T1000 (cell line): Measurements from ENCODE around the gene KIAA0040.

ENCODE experiments used
- DNase-seq: peaks from one replicate; lab custom pipeline; 2025; ENCODE audit warnings: mixed read lengths; lab: John Stamatoyannopoulos, UW

Gene KIAA0040

GRCh38 chr1:175171036-175171913 lies 21.3 kb downstream of the KIAA0040 start:
- no peak for DNase-seq

DNA sequence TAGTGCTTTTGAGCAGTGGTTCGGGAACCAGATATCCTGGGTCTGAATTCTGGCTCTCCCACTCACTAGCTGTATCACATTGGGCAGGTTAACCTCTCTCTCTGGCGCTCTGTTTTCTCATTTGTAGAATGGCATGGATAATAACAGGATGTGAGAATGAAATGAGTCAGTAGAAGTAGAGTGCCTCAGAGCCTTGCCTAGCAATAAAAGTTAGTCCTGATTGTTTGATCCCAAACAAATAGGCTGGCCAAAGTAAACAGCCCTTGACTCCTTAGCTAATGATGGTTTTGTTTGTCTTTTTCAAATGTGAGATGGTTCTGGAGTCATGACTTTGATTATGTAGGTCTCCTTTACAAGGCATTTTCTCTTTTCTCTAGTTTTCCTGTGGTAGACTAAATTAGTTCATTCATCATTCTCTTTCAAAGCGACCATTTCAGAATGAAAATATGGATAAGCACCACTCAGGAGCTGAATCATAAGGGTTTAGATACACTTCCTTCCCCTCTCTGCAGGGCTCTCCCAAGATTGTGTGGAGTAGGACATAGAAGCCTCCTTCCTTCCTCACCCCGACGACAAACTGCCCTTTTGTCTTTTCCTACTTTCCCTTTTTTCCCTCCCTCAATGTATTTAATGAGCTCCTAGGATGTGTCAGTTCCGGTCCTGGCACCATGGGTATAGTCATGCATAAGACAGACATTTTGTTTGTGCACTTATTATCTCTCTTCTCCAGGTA lies 23.1 kb downstream of the KIAA0040 start:
- no peak for DNase-seq

- no peak for DNase-seq
Measured at GRCh38 chr1:175168782-175169181, 23.8 kb downstream of the KIAA0040 start.

- no peak for DNase-seq
Measured at GRCh38 chr1:175167861-175168260, 24.7 kb downstream of the KIAA0040 start.

GRCh38 chr1:175166746-175167145 lies 25.8 kb downstream of the KIAA0040 start:
- no peak for DNase-seq

GRCh38 chr1:175164751-175165150 lies 27.8 kb downstream of the KIAA0040 start:
- no peak for DNase-seq

- no peak for DNase-seq
Measured at GRCh38 chr1:175163702-175164101, 28.9 kb downstream of the KIAA0040 start.

- DNase-seq = no peak
Measured at GRCh38 chr1:175162955-175163354, 29.6 kb downstream of the KIAA0040 start.

GRCh38 chr1:175158170-175158591 lies 34.4 kb downstream of the KIAA0040 start:
- no peak for DNase-seq

DNA sequence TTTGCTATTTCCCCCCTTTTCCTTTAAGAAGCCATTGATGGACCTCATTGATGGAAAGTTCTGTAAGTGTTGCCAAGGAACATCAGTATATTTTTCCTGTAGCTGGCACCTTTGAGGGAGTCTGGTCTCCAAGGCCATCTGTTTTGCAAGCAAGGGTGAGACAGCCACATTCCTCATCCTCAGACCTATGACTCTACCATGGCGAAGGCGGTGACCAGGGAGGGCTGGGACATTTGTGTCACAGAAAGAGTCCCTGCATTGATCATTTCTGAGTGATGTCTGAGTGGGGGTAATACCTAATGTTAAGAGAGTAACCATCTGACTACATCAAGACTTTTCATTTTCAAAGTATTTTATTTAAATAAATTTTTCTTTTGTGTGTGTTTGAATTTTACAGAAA lies 35.4 kb downstream of the KIAA0040 start:
- DNase-seq = no peak

DNA sequence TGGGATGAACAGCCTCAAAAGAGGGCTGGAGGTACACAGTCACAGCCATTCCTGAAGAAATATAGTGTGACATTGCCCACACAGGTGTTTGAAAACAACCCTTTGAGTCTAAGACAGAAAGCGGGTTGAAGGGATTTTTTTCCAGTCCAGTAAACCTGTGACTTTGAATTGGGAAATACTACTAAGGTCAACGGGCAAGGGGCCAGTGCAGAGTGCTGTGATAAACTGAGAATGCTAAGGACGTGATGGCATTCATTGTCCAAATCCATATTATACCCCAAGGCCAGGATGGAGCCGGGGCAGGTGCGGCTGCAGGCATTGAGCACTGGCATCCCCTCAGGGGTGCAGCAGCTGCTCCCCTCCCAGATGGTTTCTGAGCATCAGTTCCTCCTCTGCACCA lies 36.6 kb downstream of the KIAA0040 start:
- no peak for DNase-seq

- DNase-seq = no peak
Measured at GRCh38 chr1:175155473-175155856, 37.1 kb downstream of the KIAA0040 start.

DNA sequence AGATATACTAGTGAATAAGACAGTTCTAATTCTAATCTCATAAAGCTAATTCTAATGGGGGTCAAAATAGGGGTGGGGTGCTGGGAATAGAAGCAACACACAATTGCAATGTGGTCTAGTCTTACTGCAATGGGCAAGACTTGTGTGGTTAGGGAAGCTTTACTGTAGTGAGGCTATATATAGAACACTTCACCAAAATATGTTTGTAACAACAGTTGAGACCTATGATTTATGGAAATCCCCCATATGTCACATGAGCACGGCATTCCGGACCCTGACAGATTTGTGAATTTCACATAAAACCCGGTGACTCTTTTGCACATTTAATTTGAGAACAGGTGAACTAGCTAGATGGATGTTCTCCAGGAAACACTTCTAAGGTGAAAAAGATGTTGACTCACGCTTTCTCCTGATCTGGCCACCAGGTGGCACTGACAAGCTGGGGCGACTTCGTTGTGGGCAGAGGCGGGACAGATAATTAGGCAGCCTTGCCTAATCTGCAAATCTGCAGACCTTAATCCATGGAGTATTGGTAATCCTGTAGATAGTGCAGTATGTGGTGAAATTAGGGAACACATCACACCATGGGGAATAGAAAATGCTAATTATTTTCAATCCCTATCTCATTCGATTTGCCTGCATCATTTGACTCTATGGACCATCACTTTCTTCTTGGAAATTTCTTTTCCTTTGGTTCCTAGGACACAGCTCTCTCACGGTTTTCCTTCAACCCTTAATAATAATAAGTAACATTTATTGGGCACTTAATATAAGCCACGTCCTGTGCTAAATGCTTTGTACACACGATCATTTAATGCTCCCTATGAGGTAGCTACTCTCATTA lies 37.7 kb downstream of the KIAA0040 start:
- no peak for DNase-seq

- no peak for DNase-seq
Measured at GRCh38 chr1:175152006-175152652, 40.4 kb downstream of the KIAA0040 start.

- no peak for DNase-seq
Measured at GRCh38 chr1:175150596-175151319, 41.8 kb downstream of the KIAA0040 start.

DNA sequence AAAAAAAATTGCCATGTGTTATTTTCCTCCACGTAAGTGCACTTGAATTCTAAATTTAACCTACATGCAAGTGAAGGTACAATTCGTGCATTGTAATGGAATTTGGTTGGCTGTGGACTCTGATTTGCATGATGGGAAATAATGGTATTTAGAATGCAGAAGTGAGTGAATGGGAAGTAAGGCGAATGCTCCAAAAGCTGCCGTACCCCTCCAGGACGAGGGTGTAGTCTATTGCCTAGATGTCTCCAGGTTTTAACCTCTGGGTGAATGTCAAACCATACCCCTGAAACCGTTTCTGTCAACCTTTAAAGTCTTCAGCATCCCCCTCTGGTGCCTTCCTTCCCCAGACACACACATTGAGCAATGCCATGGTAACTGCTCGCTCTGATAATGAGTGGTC lies 44.5 kb downstream of the KIAA0040 start:
- no peak for DNase-seq

GRCh38 chr1:175147569-175147968 lies 45.0 kb downstream of the KIAA0040 start:
- DNase-seq = no peak

DNA sequence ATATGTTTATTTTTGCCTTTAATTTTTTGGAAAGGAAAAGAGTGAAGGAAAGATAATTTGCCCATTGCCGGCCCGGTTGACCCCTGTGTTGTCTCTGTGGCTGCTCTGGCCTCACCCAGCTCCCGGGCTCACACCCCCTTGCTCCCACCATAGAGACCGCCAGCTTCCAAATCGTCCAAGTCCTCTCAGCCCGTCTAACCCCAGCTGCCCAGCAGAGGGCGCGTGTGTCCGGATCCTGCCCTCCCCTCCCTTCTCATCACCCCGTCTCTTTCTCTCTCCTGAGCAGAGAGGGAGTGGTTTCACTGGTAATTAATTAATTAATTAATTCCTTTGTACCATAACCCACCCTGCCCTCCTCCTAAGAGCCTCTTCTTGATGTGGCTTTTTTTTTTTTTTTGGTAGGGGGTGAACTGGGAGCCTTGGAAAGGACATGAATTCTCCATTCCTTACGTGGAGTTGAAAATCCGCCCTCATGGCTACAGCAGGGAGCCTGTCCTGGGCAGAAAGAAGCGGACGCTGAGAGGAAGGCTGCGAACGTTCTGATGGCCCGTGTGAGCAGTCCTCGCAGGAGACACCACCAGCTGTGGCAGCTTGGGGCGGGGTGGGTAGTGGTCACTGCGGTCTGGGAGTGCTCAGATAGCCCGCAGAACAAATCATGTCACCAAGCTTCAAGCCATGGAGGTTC lies 45.9 kb downstream of the KIAA0040 start:
- DNase-seq = no peak

GRCh38 chr1:175145899-175146528 lies 46.6 kb downstream of the KIAA0040 start:
- no peak for DNase-seq

- DNase-seq = no peak
Measured at GRCh38 chr1:175138579-175138978, 54.0 kb downstream of the KIAA0040 start.
